A204.1 (cell line): ENCODE measurements around the gene GAL3ST2.
"Not testable (repeated sequence)": the region's sequence is repeated elsewhere in the genome, so short reads cannot be mapped to it uniquely, and the experiment has no call there.

Source experiments
- FAIRE-seq: peaks from 2 replicates; lab custom pipeline; 2012; peaks lifted over from hg19 to GRCh38; lab: Jason Lieb, UNC

Gene GAL3ST2

GRCh38 chr2:241776336-241777169 is at the start of gene GAL3ST2:
GAL3ST2 (plus strand) TSS chr2:241776822; CDS start chr2:241776956, 134 bp downstream.
- FAIRE-seq = no peak

DNA sequence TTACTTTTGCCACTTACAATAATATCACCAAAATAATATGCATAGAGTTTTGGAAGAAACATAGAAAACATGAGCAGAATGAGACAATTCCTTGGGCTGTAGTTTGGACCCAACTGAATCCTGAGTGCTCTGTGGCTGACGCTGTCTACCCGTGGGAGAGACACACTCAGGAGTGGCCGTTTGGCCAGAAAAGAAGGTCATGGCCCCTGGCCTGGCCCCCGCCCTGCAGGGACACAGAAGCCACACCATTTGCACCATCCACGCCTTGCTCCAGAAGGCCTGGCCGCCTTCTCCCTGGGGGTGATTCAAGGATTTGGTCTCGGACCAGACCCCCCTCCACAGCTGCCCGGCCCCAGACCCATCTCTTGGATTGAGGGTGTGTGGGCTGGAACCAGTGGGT is 48.6 kb upstream of the GAL3ST2 start:
- FAIRE-seq = no peak

DNA sequence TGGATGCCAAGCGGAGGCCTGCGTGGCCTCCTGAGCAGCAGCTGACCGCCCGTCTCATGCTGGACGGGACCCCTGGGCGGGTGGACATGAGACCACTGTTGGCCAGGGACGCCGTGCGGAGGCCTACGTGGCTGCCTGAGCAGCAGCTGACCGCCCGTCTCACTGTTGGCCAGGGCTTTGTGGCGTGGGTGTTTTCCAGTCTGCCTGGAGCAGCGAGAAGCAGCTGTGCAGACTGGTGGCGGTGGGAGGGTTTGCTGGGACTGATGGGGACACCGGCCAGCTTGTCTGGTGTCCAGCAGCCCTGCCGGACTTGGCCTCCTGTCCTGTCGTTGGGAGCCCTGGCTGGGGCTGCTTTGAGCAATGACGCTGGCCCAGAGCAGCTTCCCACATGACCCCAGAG is 48.0 kb upstream of the GAL3ST2 start:
- FAIRE-seq = no peak

GRCh38 chr2:241729868-241730267 is 46.8 kb upstream of the GAL3ST2 start:
- FAIRE-seq = no peak

- no peak for FAIRE-seq
These were observed 45.8 kb upstream of the GAL3ST2 start for GRCh38 chr2:241730671-241731293.

- FAIRE-seq = not testable (repeated sequence)
These were observed 44.0 kb upstream of the GAL3ST2 start for GRCh38 chr2:241732513-241733186.

- FAIRE-seq = no peak
These were observed 43.0 kb upstream of the GAL3ST2 start for GRCh38 chr2:241733391-241734207.

DNA sequence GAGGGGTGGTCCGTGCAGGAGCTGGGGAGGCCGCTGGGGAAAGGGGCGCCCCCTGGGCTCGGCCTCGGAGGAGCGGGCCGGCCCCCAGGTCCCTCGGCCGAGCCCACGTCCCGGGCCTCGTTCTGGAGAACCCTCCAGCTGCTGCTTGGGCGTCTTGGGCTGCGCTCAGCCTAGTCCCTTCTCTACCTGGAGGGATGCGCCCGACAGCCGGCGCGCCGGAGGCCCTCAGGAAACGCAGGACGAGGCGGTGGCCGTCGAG is 42.5 kb upstream of the GAL3ST2 start:
- no peak for FAIRE-seq

DNA sequence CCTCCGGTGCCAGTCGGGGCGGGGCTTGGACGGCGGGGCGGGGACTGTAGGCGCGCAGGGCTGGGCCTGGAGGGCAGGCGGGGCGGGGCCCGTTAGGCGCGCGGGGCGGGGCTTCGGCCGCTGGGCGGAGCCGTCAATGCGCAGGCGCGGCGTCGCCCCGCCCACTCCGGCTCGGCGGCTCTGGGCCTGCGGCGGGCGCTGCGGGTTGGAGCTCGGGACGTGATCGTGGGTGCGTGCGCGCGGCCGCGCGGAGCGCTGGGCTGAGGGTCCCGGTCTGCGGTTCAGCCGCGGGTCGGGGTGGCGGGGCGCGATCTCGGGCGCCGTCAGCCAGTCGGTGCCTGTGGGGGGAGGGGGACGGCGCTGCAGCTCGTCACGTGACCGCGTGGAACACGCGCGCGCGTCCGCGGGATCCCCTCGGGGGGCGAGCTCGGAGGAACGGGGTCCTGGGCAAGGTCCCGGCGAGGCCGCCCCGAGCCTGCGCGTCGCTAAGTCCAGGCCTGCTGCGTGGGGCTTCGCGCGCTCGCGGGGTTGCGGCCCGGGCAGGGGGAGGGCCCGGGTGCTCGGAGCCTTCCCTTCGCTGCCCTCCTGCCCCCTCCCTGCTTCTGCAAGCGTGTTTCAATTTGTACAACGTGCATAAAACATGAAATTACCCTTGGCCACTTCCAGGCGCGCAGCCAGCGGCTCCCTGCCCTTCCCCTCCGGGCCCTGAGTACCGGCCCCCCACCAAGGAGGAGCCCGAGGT is 42.0 kb upstream of the GAL3ST2 start, which contains the start of gene D2HGDH:
TSS of gene D2HGDH (plus strand) at position 164 of the 742 bp plus-strand sequence. CDS start 595 bp downstream, outside the sequence.
- FAIRE-seq = no peak

DNA sequence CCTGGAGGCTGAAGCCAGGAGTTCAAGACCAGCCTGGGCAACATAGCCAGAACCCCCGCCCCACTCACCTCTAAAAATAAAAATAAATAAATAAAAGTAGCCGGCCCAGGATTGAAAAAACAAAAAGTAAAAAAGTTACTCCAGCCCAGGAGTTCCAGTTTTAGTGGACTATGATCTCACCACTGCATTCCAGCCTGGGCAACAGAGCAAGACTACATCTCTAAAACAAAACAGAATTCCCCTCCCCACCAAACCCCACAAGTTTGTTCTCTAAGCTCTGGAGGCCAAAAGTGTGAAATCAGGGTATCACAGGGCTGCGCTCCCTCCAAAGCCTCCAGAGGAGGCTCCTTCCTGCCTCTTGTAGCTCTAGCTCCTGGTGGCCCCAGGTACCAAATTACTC is 40.5 kb upstream of the GAL3ST2 start:
- FAIRE-seq = no peak

DNA sequence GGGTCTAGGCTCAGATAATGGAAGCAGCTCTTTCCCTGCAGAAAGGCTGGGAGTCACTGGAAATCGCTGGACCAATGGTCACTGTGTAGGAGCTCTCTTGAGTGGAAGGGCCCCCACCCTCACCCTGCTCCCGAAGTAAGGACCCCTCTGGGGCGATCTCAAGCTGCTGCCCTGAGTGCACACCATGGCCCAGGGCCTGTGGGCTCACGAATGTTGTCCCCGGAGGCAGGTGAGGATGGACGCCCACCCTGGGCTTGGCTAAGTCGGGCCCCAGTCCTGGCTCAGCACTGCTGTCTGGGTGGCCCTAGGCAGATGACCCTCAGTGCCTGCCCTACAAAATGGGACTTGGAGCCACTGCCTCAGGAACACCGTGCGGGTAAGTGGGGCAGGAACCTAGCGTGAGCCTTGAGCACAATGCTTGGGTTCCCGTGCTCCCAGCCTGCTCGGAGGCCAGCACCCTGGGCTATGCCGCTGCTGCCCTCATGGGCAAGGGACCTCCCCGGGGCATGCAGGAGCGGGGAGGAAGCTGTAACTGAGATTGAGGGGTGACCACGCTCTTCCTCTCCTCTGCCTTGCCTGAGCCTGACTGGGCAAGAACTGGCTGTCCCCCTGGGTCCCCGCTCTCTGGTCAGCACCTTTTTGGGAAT is 38.5 kb upstream of the GAL3ST2 start:
- no peak for FAIRE-seq

DNA sequence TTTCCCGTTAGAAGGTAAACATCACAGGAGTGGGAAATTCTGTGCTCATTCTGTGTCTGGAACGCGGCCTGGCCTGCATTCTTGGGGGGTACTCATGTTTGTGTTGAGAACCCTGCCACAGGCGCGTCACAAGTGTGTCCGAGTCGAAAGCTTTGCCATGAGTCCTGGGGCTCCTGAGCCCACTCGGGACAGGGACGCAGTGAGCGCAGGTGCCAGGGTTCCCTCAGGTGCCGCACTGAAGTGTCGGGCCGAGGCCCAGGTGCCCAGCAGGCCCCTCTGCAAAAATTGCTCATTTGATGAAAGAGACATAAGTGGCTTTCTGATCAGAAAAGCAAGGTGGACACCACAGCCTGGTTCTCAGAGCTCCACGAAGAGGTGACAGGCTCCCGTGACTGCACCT is 37.4 kb upstream of the GAL3ST2 start:
- no peak for FAIRE-seq

GRCh38 chr2:241739651-241740050 is 37.0 kb upstream of the GAL3ST2 start:
- FAIRE-seq = no peak

DNA sequence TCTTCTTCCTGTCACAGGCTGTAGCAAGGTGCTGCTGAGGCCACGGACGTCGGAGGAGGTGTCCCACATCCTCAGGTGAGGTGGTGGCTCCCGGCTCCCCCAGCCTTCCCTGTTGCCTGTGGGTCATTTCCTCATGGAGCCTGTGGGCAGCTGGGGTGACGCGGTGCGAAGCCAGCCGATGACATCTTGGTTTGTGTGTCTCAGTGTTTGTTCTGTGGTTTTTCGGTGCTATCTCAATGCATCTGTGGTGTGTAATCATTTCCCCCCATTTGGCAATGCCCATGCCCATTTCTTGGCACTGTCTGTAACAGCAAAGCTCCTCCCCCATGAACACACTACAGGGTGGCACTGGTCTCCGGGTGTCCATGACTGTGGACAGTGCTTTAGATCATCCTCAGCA is 35.6 kb upstream of the GAL3ST2 start:
- no peak for FAIRE-seq

- no peak for FAIRE-seq
These were observed 34.2 kb upstream of the GAL3ST2 start for GRCh38 chr2:241742320-241742939.

- not testable (repeated sequence) for FAIRE-seq
These were observed 33.6 kb upstream of the GAL3ST2 start for GRCh38 chr2:241743008-241743407.

- FAIRE-seq = no peak
These were observed 33.0 kb upstream of the GAL3ST2 start for GRCh38 chr2:241743620-241744019.

DNA sequence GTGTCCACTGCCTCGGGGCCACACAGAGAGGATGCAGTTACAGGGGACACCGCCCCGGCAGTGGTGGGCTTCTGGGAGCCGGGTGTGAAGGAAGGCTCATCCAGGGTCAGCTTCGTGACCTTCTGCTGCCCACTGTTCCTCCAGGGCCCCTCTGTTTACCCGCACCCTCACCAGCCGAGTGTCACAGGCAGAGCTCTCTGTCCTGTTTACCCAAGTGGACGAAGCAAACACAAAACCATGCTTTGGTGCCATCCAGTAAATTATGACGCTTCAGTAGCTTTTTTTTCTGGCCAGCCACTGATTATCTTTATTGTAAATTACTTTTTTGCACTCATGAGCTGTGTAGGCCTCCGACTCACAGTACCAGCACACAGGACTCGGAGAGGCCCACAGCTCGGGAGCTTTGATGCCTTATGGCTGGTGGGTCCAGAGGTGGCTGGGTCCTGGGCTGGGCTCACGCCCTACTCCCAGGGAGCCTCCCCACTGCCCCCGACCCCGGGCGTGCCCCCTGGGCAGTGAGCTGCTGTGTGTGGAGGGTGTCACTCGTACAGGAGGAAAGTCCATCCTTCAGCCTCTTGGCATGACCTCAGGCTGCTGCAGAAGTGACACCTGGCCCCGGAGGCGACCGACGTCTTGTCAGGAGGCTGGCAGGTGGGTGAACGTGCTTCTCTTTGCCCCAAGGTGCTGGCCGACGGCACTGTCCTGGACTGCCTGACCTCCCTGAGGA is 32.4 kb upstream of the GAL3ST2 start:
- no peak for FAIRE-seq

DNA sequence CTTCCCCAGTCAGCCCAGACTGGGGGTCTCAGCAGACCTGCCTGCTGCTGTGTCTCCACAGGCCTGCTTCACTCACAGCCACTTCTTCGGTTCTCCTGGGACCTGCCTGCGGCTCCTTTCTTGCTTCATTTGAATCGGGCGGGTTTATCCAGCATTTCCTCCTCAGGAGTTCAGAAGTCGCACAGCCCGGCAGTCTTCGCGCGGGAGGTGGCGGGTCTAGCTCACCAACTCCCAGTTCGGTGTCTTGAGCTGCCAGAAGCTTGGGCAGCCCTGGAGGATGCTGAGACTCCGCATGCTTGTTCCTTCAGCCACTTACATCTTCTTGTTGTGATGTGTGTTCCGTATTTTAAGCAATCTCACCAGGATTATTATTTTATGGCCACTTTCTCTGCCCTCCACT is 31.3 kb upstream of the GAL3ST2 start:
- FAIRE-seq = no peak

DNA sequence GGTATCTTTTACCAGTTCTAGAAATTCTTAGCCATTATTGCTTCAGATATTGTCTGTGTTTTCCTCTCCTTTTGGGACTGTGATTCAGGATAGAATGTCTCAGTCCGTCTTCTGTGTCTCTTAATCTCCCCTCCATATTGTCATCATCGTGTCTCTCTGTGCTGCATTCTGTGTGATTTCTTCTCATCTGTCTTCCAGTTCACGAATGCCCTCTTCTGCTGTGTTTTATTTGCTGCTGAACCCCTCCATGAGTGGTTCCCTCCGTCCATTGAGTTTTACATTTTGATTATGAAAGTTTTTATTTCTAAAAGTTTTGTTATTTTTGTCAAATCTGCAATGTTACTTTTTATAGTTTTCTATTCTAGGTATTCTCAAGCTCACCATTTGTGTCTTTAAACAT is 30.5 kb upstream of the GAL3ST2 start:
- FAIRE-seq = no peak
